A549 (cell line): Measurements from ENCODE around the gene TRIM2.

Source experiments
- CTCF ChIP-seq: fragments of >200 bp; sonication (Bioruptor Twin); formaldehyde crosslinking; IDR thresholded peaks from 3 replicates; pipeline ENCODE4 v1.5.1; 2016
- POLR2A ChIP-seq: IDR thresholded peaks from 2 replicates; pipeline ENCODE4 v1.6.1; 2012; ENCODE audit warnings: mild to moderate bottlenecking, low read length
- RAD21 ChIP-seq, 2 experiments: fragments of >200 bp in 1 of 2; sonication (Bioruptor Twin) in 1 of 2; formaldehyde crosslinking in 1 of 2; IDR thresholded peaks in 1 of 2; conservative IDR thresholded peaks in 1 of 2; 2 replicates in 1 of 2; 3 replicates in 1 of 2; pipeline ENCODE4 v1.6.1; 2012 to 2018; ENCODE audit warnings: inconsistent platforms in 1 of 2
- REST ChIP-seq: fragments of 200-600 bp; sonication (generic); IDR thresholded peaks from 2 replicates; pipeline ENCODE4 v1.6.1; 2016; ENCODE audit warnings: antibody characterized with exemption, mild to moderate bottlenecking, moderate library complexity
- RFX5 ChIP-seq: fragments of 450-650 bp; IDR thresholded peaks from 2 replicates; pipeline ENCODE4 v1.7.1; 2014; ENCODE audit warnings: antibody characterized with exemption, mild to moderate bottlenecking, moderate library complexity
- SMC3 ChIP-seq: fragments of >200 bp; sonication (Bioruptor Twin); formaldehyde crosslinking; IDR thresholded peaks from 3 replicates; pipeline ENCODE4 v1.6.1; 2018; ENCODE audit warnings: inconsistent platforms

GRCh38 chr4:153260132-153260531 lies 55.9 kb downstream of the TRIM2 start:
- no peak for TF ChIP-seq REST
- TF ChIP-seq POLR2A = no peak
- TF ChIP-seq RAD21 (conservative IDR thresholded peaks at IDR 0.05 in 1 of 2, IDR thresholded peaks at IDR 0.05 in 1 of 2) = no peak
- no peak for TF ChIP-seq SMC3
- TF ChIP-seq RFX5 = no peak
- TF ChIP-seq CTCF = no peak
